Ishikawa (cell line): ENCODE measurements around the gene ZNF474.

Experiments
- CEBPB ChIP-seq: IDR thresholded peaks from 2 replicates; pipeline ENCODE4 v1.6.1; 2012
- EGR1 ChIP-seq: IDR thresholded peaks from 2 replicates; pipeline ENCODE4 v1.6.1; 2012
- EP300 ChIP-seq: IDR thresholded peaks from 2 replicates; pipeline ENCODE4 v1.6.1; 2012; ENCODE audit warnings: borderline replicate concordance
- FOXM1 ChIP-seq: IDR thresholded peaks from 2 replicates; pipeline ENCODE4 v1.6.1; 2012; ENCODE audit warnings: low read depth, borderline replicate concordance
- MAX ChIP-seq: IDR thresholded peaks from 2 replicates; pipeline ENCODE4 v1.6.1; 2012
- NFIC ChIP-seq: IDR thresholded peaks from 2 replicates; pipeline ENCODE4 v1.6.1; 2012
- RAD21 ChIP-seq: IDR thresholded peaks from 2 replicates; pipeline ENCODE4 v1.6.1; 2012; ENCODE audit warnings: low read depth
- REST ChIP-seq: IDR thresholded peaks from 2 replicates; pipeline ENCODE4 v1.6.1; 2012; ENCODE audit warnings: low read depth, mild to moderate bottlenecking
- TAF1 ChIP-seq: IDR thresholded peaks from 2 replicates; pipeline ENCODE4 v1.6.1; 2012; ENCODE audit warnings: low read depth, mild to moderate bottlenecking
- TEAD4 ChIP-seq: IDR thresholded peaks from 2 replicates; pipeline ENCODE4 v1.6.1; 2012
- YY1 ChIP-seq: IDR thresholded peaks from 2 replicates; pipeline ENCODE4 v1.6.1; 2012; ENCODE audit warnings: low read depth
- ZBTB7A ChIP-seq: IDR thresholded peaks from 2 replicates; pipeline ENCODE4 v1.6.1; 2012; ENCODE audit warnings: low read depth

GRCh38 chr5:122180863-122181548, 51.7 kb downstream of the ZNF474 start:
- TF ChIP-seq EP300 (no peak), RAD21 (no peak), CEBPB (no peak), TAF1 (no peak), MAX (no peak), EGR1 (no peak), REST (no peak), TEAD4 (no peak), ZBTB7A (no peak), NFIC (no peak), YY1 (no peak), FOXM1 (no peak)
